Measurements from ENCODE around the gene ZNF688. TPM values are rescaled to one million over a fixed set of nuclear protein-coding genes. Genes with fewer than 3 reads are reported as not detected.
A peak's percentile ranks its signal among the peaks of the same experiment; 100 is the strongest.

Gene ZNF688
- total and polyA plus RNA-seq, 9 of the 15 experiments (the other 6 are each of a cell fraction or from before 2014, with no cell fraction given) = 0.48 to 12.9 (median 4.5) TPM

- TF ChIP-seq MGA (IDR thresholded peaks at IDR 0.05) = peak; percentile 100
- no peak for TF ChIP-seq GTF2B (IDR thresholded peaks at IDR 0.05; ENCODE audit: extremely low read depth, insufficient read length)
- TF ChIP-seq ZNF589 (CRISPR knock-in tag; IDR thresholded peaks at IDR 0.05; ENCODE audit: low read depth) = no peak
- TF ChIP-seq BRD9 (IDR thresholded peaks at IDR 0.05; ENCODE audit: low read depth, partially characterized antibody) = no peak
- TF ChIP-seq FOXK1 (CRISPR knock-in tag; IDR thresholded peaks at IDR 0.05; ENCODE audit: borderline replicate concordance) = peak; percentile 98
- peak; percentile 84 to 97 (median 97) for TF ChIP-seq ZBTB11 (CRISPR knock-in tag; IDR thresholded peaks at IDR 0.05)
- TF ChIP-seq USF2 (CRISPR knock-in tag; IDR thresholded peaks at IDR 0.05) = peak; percentile 20; the same call in 1 of the 2 replicates
- TF ChIP-seq PTRF (tag; IDR thresholded peaks at IDR 0.05) = no peak
- 0 out of 2 replicates have a peak, but pooled peaks have one; percentile 32 for TF ChIP-seq NR2F6 (CRISPR knock-in tag; IDR thresholded peaks at IDR 0.05)
Measured at GRCh38 chr16:30585400-30586191, 14.1 kb upstream of the ZNF688 start, which contains the start of gene ZNF785 (continued).
